Urothelium cell line (cell line): ENCODE measurements around the gene CELSR1.

ENCODE experiments used
- DNase-seq: peaks from one replicate; pipeline ENCODE4 v3.0.0; 2011; ENCODE audit warnings: low spot score, mixed read lengths
- FAIRE-seq: peaks from 2 replicates; lab custom pipeline; 2011; peaks lifted over from hg19 to GRCh38; lab: Jason Lieb, UNC

CELSR1 gene

DNA sequence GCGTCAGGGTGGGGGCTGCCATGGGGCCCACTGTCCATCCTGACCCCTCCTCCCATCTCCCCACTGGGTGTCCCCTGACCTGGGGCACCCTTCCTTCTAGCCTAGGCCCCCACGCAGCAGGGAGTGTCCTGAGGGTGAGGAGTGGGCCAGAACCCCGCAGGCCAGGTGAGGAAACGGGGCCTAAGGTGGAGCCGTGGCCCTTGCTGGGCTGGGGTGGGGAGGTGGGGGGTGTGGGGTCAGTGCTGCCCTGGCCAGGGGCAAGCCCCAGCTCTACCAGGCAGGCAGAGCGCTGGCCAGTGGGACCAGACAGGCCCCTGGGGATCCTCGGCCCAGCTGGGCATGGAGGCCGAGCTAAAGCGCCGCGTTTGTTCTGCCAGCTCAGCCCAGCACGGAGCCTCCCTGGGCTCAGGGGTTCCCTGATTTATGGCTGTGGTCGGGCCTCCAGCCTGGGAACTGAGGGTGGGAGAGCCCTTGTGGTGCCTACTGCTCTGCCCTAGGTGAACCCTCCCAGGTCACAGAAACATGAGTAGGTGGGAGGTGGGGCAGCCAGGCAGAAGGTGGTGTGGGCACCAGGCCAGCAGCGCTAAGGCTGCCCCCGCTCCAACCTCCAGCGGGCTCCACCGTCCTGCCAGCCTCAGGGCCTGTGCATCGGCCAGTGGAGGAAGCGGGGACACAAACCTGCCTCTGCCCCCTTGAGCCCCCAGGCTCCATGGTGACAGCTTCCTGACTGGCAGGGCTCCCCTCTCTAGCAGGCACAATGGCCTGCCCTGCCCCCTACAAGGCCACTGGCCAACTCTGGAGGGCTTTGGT lies 179.5 kb downstream of the CELSR1 start:
- no peak for DNase-seq
- FAIRE-seq: no peak

DNA sequence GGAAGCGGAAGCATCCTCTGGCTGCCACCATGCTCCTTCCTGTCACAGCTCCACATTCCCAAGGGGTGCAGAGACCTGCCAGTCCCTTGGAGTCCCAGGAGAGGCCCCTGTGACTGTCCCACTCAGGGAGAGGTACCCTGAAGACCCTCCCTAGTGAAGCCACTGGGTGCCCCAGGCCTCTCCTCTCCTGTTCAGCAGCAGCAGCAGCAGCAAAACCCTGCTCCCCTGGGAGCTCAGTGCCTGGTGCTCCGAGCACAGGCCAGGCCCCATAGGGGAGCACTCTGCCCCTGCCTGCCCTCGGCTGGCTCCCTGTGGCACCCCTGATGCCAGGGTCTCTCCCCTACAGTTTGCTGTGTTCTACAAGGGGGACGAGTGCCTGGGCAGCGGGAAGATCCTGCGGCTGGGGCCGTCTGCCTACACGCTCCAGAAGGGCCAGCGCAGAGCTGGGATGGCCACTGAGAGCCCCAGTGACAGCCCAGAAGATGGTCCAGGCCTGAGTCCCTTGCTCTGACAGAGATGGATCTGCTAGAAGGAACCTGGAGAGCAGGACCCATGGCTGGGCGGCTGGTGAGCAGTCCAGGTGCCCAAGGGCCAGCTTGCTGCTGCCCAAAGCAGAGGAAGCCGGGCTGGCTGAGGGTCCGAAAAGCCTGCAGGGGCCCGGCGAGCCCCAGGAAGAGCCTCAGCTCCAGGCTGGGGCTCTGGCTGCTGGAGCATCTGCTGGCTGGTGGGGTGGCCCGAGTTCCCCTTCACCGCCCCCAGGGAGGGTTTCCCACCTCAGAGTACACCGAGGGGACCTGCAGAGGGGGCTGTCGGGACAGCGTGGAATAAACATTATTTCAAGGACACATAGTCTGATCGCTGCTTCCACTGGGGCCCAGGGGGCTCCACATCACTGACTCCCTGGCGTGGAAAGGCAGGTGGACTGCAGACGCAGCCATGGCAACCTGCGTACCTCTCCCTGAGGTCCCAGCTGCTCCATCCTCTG lies 180.6 kb downstream of the CELSR1 start:
- FAIRE-seq: no peak

DNA sequence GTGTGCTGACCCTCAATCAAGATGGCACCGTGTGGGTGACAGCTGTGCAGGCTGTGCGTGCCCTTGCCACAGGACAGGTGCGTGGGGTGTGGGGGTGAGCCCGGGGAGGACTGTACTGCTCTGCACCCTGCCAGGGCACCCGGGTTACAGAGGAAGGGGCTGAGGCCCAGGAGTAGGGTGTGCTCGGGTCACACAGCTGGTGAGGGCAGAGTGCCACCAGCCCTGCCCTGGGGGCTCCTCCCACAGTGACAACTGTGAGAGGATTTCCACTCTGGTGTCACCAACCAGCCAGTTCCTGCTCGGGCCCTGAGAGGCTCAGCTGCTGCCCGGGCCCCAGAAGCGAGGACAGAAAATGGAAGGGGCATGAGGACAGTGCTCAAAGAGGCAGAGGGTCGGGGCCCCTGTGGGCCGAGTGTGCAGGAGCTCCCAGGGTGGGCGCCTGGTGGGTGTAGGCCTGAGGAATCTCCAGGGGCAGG lies 181.4 kb downstream of the CELSR1 start:
- FAIRE-seq: no peak
- no peak for DNase-seq

More for the DNA sequence above, 180.6 kb downstream of the CELSR1 start:
- no peak for DNase-seq

DNA sequence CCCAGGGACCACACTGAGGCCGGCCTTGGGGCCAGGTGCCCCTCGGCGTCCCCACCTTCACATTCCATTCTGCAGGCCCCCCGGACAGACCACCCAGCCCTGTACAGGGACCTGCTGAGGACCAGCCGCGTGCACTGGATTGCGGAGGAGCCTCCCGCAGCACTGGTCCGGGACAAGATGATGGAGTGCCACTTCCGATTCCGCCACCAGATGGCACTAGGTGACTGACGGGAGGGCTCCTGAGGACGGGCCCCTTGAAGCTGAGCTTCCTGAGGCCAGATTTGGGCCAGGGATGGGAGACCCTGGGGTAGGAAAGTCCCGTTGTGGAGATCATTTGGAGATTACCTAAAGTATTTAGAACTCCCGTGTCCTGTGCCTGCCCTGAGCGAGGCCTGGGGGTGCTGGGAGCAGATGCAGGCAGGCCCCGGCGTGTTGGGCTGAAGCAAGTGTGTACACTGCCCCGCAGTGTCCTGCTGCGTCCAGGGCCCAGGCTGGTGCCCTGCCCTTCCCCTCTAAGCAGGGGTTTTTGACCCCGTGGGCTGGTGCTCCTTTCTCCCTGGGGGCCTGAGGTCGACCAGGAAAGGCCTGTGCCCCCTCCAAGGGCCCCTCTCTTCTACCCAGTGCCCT lies 181.9 kb downstream of the CELSR1 start:
- DNase-seq: peak; percentile 83
- FAIRE-seq: peak; percentile 46

DNA sequence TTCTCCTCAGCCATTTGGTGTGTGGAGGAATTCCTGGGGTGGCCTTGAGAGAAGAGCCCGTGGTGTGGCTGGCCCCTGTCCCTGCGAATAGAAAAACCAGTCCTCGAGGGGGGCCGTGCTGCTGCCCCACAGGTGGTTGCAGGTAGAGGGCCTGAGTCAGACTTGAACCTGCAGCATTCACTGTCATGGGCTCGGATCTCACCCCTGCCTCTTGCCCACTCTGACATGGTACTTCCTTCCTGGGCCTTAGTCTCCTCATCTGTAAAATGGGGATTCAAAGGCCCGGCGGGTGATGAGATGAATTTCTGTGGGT lies 182.5 kb downstream of the CELSR1 start:
- FAIRE-seq (no peak), DNase-seq (no peak)

DNA sequence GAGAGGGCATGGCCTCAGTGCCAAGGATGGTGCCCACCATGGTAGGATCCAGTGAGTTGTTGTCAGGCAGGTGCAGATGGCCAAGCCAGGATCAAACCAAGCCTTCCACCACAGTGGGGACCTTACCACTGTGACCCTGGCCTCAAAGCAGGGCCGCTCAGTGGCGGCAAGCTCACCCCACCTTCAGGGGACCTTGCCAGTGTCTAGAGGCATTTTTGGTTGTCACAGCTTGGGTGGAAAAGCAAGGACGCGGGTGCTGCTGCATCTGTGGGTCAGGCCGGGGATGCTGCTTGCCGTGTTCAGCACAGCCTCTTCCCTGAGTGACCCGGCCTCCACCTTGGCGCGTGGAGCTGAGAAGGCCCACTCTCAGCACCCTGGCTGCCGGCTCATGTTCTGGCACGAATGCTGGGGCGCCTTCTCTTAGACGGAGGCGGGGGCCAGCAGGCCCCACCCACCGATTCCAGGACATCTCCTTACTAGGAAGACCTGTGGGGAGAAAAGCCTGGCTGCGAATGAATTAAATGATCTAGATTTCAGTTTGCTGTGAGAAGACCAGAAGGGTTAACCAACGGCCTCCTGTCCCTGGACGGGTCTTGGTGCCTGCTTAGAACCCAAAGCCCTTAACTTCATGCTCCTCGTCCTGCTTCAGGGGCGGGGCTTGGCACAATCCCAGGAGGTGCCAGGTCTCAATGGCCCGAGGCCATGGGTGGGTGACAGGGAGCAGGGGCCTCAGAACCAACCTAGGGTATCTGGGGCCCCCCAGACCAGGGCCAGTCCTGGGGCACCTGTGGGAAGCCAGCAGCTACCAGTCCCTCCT lies 183.0 kb downstream of the CELSR1 start:
- DNase-seq: no peak
- FAIRE-seq: no peak

DNA sequence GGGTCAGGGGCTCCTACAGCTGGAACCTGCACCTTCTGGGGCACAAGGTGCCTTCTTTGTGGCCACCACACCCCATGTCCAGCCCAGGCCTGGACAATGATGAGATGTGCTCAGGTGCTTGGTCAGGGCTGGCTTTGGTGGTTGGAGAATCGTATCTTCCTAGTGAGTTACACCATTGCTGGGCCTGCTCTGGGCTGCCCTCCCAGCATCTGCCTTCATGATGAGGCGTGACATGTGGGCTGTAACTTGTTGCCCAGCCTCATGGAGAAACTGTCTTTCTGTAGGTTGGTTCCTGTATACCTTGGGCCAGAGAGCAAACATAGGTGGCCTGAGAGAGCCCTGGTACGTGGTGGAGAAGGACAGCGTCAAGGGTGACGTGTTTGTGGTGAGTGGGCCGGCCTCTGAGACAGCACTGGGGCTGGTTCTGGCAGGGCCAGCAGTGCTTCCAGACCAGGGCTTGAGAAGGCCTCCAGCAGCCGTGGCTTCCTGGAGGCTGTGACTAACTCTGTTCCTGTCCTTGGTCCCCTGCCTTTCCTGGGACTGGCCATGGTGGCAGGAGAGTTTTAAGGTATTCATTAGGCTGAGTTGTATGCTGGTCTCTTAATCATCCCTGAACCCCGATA lies 183.8 kb downstream of the CELSR1 start:
- FAIRE-seq (peak; percentile 20), DNase-seq (no peak)

DNA sequence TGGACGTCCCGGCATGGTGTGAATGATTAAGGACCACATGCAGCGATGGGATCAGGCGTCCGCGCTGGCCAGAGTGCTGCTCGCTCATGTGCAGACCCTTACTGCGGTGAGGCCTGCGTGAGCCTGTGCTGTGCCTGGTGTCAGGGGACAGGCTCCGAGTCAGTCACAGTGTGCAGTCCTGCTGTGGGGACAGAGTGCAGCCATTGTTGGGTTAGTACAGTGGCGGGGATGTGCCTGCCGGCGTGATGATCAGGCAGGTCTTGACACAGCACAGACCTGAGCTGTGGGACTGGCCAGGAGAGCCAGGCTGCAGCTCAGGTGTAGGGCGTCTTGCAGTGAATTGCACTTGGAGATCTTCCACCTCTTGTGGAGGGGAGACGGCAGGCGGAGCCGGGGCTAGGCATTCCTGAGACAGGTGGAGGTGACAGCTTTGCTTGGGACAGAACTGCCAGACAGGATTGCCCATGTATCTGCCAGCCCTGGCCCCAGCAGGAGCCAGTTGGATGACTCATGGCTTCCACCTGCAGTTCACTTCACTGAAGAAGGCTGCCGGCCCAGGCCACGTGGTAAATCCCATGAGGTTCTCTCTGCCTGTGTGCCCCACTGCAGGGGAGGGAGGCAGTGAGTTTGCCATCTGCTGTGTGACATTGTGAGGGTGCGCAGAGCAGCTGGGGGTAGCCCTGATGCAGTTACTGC lies 184.6 kb downstream of the CELSR1 start:
- DNase-seq (peak; percentile 80), FAIRE-seq (peak; percentile 81)

DNA sequence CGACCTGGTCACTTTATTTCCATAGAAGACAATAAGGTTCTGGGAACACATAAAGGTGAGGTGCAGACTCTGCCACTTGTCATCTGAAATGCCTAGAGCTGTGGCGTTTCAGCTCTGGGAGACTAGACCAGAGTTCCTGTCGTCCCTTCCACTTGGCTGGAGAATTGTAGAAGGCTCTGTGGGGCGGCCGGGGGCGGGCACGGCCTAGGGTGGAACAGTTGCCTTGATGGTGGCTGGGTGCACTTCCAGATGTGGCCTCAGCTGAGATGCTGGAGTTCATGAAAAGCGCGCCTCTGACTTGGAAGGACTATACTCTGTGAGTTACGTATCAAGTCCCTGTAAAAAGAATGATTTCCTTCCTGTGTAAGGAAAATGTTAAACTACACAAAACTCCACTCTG lies 185.1 kb downstream of the CELSR1 start:
- DNase-seq: no peak
- FAIRE-seq: no peak

DNA sequence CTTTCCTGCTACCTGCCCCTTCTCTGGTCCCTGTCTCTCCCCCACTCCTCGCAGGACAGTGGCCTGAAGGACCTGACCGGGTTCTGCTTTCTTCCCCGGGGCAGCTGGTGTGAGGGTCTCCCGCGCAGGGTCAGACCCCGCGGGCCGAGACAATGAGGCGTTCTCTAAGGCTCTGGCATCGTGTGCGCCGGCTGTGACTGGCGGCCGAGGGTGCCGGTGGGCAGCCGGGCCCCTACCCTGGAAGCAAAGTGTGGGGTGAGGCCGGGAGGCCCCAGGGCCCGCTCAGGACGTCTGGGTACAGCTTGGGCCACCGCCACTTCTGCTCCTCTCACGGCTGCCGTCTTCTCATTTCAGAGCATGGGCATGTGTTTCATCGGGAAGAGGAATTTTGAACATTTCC lies 185.7 kb downstream of the CELSR1 start:
- DNase-seq (no peak), FAIRE-seq (no peak)

DNA sequence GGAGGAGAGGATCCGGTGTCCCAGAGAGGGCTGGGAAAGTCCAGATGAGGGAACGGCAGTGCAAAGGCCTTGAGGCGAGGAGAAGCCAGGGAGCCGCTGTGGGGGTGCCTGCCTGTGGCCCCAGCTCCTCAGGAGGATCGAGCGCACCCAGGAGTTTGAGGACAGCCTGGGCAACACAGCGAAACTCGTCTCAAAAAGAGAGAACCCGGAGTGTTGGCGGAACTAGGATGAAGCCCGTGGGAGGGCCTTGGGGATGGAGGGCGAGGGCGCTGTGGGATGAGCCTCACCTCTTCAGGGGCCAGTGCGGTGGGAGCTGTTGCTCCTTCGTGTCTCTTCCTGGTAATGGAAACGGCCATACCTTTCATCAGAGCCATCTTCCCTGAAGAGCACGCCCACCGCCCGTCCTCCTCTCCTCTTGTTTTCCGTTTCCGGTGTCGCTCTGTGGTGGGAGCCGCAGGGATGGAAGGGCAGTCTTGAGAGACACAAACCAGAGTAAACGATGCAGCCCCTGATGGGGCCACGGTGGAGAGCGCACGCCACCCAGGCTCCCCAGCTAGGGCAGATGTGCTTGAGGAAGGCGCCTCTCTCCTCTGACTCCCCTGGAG lies 186.2 kb downstream of the CELSR1 start:
- no peak for DNase-seq
- no peak for FAIRE-seq

DNA sequence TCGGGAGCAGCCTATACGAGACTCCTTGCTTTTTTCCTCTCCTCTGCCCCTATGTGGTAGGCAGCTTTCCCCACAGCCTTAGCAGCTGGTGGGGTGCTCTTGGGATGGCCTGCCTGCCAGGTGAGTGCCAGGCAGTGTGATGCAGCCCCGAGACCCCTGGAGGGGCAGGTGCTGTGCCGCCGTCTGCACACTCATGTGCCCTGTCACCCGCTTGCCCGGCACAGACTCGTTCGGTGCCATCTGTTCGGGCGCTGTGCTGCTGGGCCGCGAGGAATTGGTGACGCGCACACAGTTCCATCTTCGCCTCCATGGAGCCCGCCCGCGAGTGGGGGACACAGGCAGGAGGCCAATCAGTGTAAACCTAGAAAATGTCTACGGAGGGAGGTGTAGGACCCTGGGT lies 186.8 kb downstream of the CELSR1 start:
- FAIRE-seq (no peak), DNase-seq (no peak)

DNA sequence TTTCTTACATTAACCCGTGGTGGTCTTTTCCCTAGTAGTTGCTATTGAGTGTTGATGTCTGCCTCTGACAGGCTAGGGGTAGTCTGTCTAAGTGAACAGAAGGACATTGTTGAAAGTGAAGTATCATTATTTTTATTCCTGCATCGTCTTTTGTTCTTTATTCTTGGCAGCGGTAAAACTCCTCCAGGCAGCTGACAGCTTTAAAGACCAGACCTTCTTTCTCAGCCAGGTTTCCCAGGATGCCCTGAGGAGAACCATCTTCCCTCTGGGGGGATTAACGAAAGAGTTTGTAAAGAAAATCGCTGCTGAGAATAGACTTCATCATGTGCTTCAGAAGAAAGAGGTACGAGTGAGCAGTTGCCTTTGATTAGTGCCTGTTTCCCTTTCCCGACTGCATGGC lies 187.3 kb downstream of the CELSR1 start:
- DNase-seq (no peak), FAIRE-seq (no peak)

DNA sequence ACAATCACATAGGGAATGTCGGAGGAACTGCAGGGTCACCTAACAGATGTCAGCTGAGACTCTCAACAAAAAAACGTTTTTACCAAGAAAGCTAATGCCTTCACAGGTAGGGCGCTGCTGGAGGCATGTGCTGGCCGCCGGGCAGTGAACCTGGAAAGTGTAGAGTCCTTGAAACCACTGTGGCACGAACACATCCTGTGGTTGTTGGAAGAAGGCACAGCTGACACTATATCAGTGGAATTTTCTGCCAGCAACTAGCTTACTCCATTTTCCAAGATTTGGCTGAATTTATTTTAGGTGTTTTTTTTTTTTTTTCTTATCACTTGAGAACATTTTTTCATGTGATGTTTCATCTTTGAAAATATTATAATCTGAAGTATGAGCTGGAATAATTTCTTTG lies 187.7 kb downstream of the CELSR1 start:
- DNase-seq (no peak), FAIRE-seq (no peak)

DNA sequence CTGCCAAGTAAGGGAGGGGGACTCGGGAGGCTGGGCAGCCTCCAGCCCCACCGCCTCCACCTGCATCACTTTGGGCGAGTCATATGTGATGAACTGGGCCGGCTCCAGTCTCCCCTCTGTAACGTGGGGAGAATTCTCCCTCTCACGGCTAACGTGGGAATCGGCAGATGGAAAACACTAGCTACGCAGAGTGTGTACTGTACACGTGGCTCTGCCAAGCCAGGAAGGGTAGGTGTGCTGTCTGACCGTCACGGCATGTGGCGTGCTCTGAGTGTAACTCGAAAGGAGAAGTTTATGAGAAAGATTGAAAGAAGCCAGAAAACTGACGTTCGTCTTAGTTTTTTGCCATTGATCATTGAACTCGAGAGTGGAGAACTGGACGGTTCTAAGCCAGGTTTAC lies 188.2 kb downstream of the CELSR1 start:
- no peak for FAIRE-seq
- DNase-seq: no peak

DNA sequence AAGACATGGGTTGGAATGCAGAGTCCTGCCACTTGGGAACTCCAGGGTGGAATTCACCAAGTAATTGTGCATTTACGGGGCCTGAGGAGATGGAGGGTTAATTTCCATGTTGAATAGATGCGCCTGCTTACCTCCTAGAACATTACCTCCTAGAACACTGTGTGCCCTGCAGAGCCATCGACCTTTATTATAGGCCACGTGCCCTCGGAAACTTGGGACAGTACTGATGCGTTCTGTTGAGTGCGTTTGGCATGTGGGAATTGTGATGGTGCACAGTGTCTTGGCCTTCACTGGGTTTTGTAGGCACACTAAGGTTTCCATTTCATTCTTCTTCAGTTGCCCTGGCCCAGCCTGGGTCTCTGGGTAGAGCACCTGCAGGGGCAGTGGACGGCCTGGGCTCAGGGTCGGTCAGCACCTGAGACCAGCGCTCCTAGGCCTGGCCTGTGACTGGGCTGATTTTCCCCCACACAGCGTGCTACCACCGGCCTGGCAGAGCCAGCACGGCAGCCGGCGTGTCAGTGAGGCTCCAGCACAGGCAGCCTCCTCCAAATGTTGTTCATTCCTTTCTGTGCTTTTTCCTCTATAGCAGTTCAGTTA lies 189.2 kb downstream of the CELSR1 start:
- no peak for DNase-seq
- no peak for FAIRE-seq

DNA sequence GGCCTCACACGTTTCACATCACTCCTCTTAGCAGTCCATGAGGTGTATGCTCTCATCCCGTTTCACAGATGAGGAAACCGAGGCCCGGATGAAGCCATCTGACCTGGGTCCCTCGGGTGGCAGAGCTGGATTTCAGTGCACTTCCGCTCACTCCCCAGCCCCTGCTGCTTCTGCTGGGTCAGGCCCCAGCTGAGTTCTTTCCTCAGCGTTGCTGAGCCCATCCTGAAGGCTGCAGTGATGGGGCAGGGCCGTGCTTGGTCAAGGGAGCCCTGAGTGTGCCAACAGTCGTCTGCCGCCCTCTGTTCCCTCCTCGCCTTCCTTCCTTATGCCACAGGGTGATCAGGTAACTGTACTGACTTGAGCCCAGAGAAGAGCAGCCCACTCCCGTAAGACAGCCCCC lies 189.8 kb downstream of the CELSR1 start:
- FAIRE-seq: no peak
- DNase-seq: no peak

DNA sequence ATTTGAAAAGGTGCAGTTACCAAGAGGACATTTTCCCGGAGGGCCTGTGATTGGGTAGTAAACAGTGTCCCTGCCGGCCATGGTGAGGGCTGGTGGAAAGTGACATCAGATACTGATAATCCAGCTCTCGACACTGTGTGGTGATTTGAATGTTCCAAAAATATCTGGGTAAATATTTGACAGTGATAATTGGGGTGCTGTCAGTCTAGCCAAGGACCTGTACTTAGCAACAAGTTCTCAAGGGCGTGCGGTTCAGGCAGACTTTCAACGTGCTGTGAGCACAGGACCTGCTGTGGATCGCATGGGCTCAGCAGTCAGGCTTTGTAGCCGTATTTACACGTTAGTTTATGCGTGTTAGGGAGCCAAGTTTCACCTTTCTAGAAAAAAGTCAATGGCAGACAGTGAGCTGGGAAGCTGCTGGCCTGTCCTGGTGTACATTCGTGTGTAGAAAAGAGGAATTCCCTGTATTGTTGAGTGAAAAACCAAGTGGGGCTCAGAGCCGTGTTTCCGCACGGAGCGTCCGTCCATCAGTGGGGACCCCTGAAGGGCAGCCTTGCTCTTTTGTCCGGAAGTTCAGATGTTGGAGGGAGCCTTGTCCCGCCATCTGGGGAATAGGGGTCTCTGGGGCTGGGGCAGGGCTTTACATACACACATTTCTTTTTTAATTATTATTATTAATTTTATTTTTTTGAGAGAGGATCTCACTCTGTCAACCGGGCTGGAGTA lies 190.6 kb downstream of the CELSR1 start:
- DNase-seq (no peak), FAIRE-seq (no peak)
